Measurements from ENCODE around the gene SEMA5A.

GRCh38 chr5:9059920-9060691, 485.8 kb downstream of the SEMA5A start:
- no peak for TF ChIP-seq CTCF (IDR thresholded peaks at IDR 0.05)
- no peak for TF ChIP-seq POLR2A (IDR thresholded peaks at IDR 0.05)

Measured in uterus (tissue), 2 donors.